IMR-90 (cell line): ENCODE data around the gene DCDC2. TPM values are rescaled to one million over a fixed set of nuclear protein-coding genes. Genes with fewer than 3 reads are reported as not detected.

Source experiments
- ATAC-seq: fragments of 200-7000 bp; cut with Tn5 transposase; 2 replicates; pipeline ENCODE4 v1.9.1; 2020; ENCODE audit warnings: low read depth, mild to moderate bottlenecking, moderate library complexity
- BruUV-seq: library from RNA; stranded (reverse); fragments of 400-500 nt; replicated peaks from 2 replicates; lab custom pipeline; 2021; lab: Mats Ljungman, UMichigan
- CTCF ChIA-PET: fragments of 300-600 bp; formaldehyde crosslinking; extraction: SDS; loops from one replicate; lab custom pipeline; 2021; ENCODE audit warnings: antibody characterized with exemption; lab: Yijun Ruan, JAX
- POLR2A ChIA-PET: fragments of 300-600 bp; sonication (Branson Sonifier 250); formaldehyde crosslinking; loops from one replicate; lab custom pipeline; 2022; ENCODE audit warnings: antibody characterized with exemption; ENCODE audit not compliant: unreplicated experiment; lab: Charles Lee
- DNase-seq: peaks from one replicate; pipeline ENCODE4 v3.0.0; 2013
- H2AFZ ChIP-seq: replicated peaks from 2 replicates; pipeline ENCODE3; 2013; ENCODE audit warnings: low read length, mild to moderate bottlenecking; ENCODE audit not compliant: poor library complexity
- H2AK5ac ChIP-seq: 2 replicates; pipeline ENCODE4 v1.6.1; 2013; ENCODE audit warnings: low read depth, low read length, inconsistent platforms
- H2AK9ac ChIP-seq: replicated peaks from 2 replicates; pipeline ENCODE3; 2013; ENCODE audit warnings: mild to moderate bottlenecking, low read depth, low read length, moderate library complexity; ENCODE audit not compliant: poor library complexity
- H2BK120ac ChIP-seq: 2 replicates; pipeline ENCODE4 v1.6.1; 2013; ENCODE audit warnings: low read depth, low read length, inconsistent platforms
- H2BK15ac ChIP-seq: 3 replicates; pipeline ENCODE4 v1.6.1; 2013; ENCODE audit warnings: low read depth, low read length, inconsistent platforms
- H2BK20ac ChIP-seq: 2 replicates; pipeline ENCODE4 v1.6.1; 2013; ENCODE audit warnings: low read depth, mild to moderate bottlenecking, inconsistent platforms, low read length, moderate library complexity
- H2BK5ac ChIP-seq: 2 replicates; pipeline ENCODE4 v1.6.1; 2013; ENCODE audit warnings: mild to moderate bottlenecking, low read depth, low read length, inconsistent platforms; ENCODE audit not compliant: poor library complexity, severe bottlenecking
- H3K14ac ChIP-seq: replicated peaks from 2 replicates; pipeline ENCODE4 v1.6.1; 2013; ENCODE audit warnings: low read depth, low read length, inconsistent platforms
- H3K18ac ChIP-seq: 2 replicates; pipeline ENCODE4 v1.6.1; 2013; ENCODE audit warnings: low read depth, low read length, control low read depth
- H3K23ac ChIP-seq: 2 replicates; pipeline ENCODE4 v1.6.1; 2013; ENCODE audit warnings: low read depth, low read length, inconsistent platforms
- H3K27ac ChIP-seq: 2 replicates; pipeline ENCODE4 v1.5.1; 2013; ENCODE audit warnings: mild to moderate bottlenecking, control low read depth, low read length; ENCODE audit not compliant: insufficient read depth
- H3K27me3 ChIP-seq: 2 replicates; pipeline ENCODE4 v1.6.1; 2013; ENCODE audit warnings: low read length; ENCODE audit not compliant: control insufficient read depth, insufficient read depth
- H3K36me3 ChIP-seq: 2 replicates; pipeline ENCODE4 v1.6.1; 2013; ENCODE audit warnings: low read length, mixed read lengths; ENCODE audit not compliant: control insufficient read depth, insufficient read depth
- H3K4ac ChIP-seq: 2 replicates; pipeline ENCODE4 v1.6.1; 2013; ENCODE audit warnings: low read depth, low read length, inconsistent platforms
- H3K4me1 ChIP-seq: 2 replicates; pipeline ENCODE4 v1.6.1; 2013; ENCODE audit warnings: low read length, mixed read lengths; ENCODE audit not compliant: control insufficient read depth, insufficient read depth
- H3K4me2 ChIP-seq: 2 replicates; pipeline ENCODE4 v1.6.1; 2013; ENCODE audit warnings: low read depth, mild to moderate bottlenecking, control low read depth, low read length, moderate library complexity
- H3K4me3 ChIP-seq: 2 replicates; pipeline ENCODE4 v1.5.1; 2013; ENCODE audit warnings: low read depth, mild to moderate bottlenecking, control low read depth, low read length, moderate library complexity; ENCODE audit not compliant: insufficient read depth
- H3K56ac ChIP-seq: 2 replicates; pipeline ENCODE4 v1.6.1; 2013; ENCODE audit warnings: low read length, inconsistent platforms; ENCODE audit not compliant: insufficient read depth; ENCODE audit errors: extremely low read depth
- H3K79me1 ChIP-seq, 2 experiments: 2 replicates each; pipeline ENCODE4 v1.6.1; 2013; ENCODE audit warnings: low read length in 2 of 2, inconsistent platforms in 1 of 2, low read depth in 1 of 2
- H3K9ac ChIP-seq: 2 replicates; pipeline ENCODE4 v1.6.1; 2013; ENCODE audit warnings: low read depth, low read length, control low read depth
- H3K9me1 ChIP-seq: 2 replicates; pipeline ENCODE4 v1.6.1; 2013; ENCODE audit warnings: low read length, inconsistent platforms; ENCODE audit not compliant: insufficient read depth
- H3K9me3 ChIP-seq: 2 replicates; pipeline ENCODE4 v1.6.1; 2013; ENCODE audit warnings: low read length; ENCODE audit not compliant: control insufficient read depth, insufficient read depth
- H4K20me1 ChIP-seq: 2 replicates; pipeline ENCODE4 v1.6.1; 2013; ENCODE audit warnings: low read length, inconsistent platforms; ENCODE audit not compliant: insufficient read depth
- H4K5ac ChIP-seq: 2 replicates; pipeline ENCODE4 v1.6.1; 2013; ENCODE audit warnings: mild to moderate bottlenecking, low read depth, low read length, control low read depth
- H4K8ac ChIP-seq, 2 experiments: 2 replicates each; pipeline ENCODE4 v1.6.1; 2013; ENCODE audit warnings: low read depth in 2 of 2, low read length in 2 of 2, control low read depth in 1 of 2, inconsistent platforms in 1 of 2
- H4K91ac ChIP-seq: 2 replicates; pipeline ENCODE4 v1.6.1; 2013; ENCODE audit warnings: low read depth, low read length, inconsistent platforms; ENCODE audit not compliant: insufficient read depth
- BHLHE40 ChIP-seq: fragments of 150-350 bp; IDR thresholded peaks from 2 replicates; pipeline ENCODE4 v1.6.1; 2016; ENCODE audit warnings: mild to moderate bottlenecking, low read depth, low read length
- CEBPB ChIP-seq: IDR thresholded peaks from 2 replicates; pipeline ENCODE4 v1.6.1; 2012; ENCODE audit warnings: low read depth, low read length, improper control_type of control experiment
- FOS ChIP-seq: fragments of 150-350 bp; IDR thresholded peaks from 2 replicates; pipeline ENCODE4 v1.6.1; 2016; ENCODE audit warnings: low read depth, low read length
- MAZ ChIP-seq: IDR thresholded peaks from 2 replicates; pipeline ENCODE4 v1.6.1; 2012; ENCODE audit warnings: low read depth, mild to moderate bottlenecking, low read length, improper control_type of control experiment, moderate library complexity, borderline replicate concordance
- POLR2A ChIP-seq: IDR thresholded peaks from 2 replicates; pipeline ENCODE4 v1.6.1; 2012; ENCODE audit warnings: mild to moderate bottlenecking, low read depth, low read length
- RAD21 ChIP-seq: IDR thresholded peaks from 2 replicates; pipeline ENCODE4 v1.6.1; 2012; ENCODE audit warnings: low read length, improper control_type of control experiment
- RCOR1 ChIP-seq: IDR thresholded peaks from 2 replicates; pipeline ENCODE4 v1.6.1; 2012; ENCODE audit warnings: mild to moderate bottlenecking, low read length, improper control_type of control experiment; ENCODE audit not compliant: insufficient replicate concordance
- WGBS, 2 experiments: methylation state at CpG; one replicate each; pipeline versions ENCODE4 v1.1.5 to v1.1.7; 2013; ENCODE audit warnings: missing lambda C conversion rate in 2 of 2; ENCODE audit not compliant: insufficient read length in 1 of 2; ENCODE audit errors: extremely low coverage in 2 of 2; 5-methylcytosine and 5-hydroxymethylcytosine counted together
- dilution Hi-C: fragments of 300-500 bp; cut with HindIII; formaldehyde crosslinking; loops from one replicate; pipeline ENCODE4 v1.14.3; 2018; ENCODE audit warnings: low sequenced_read_pairs; ENCODE audit not compliant: unreplicated experiment
- in situ Hi-C: fragments of 300-500 bp; cut with MboI; formaldehyde crosslinking; loops from 3 replicates; pipeline ENCODE4 v1.14.3; 2019; ENCODE audit warnings: low sequenced_read_pairs, inconsistent platforms, mixed read lengths
- intact Hi-C: fragments of 100-400 bp; cut with micrococcal nuclease; formaldehyde crosslinking; loops from 2 replicates; pipeline ENCODE4 v1.10.0; 2022
- polyA plus RNA-seq, 3 experiments: library from polyadenylated mRNA; depleted of rRNA; stranded (reverse); fragments of >200 nt; gene quantifications; 2 replicates each; pipeline ENCODE4 v1.2.3, GENCODE V29; 2012; ENCODE audit warnings: low replicate concordance in 1 of 3
- total RNA-seq: library from RNA; depleted of rRNA; stranded (reverse); fragments of >200 nt; gene quantifications from 2 replicates; pipeline ENCODE4 v1.2.3, GENCODE V29; 2012
- TF ChIP-seq, protein P1 (sequence below): conservative IDR thresholded peaks from 2 replicates; pipeline ENCODE4 v1.5.1; 2012; ENCODE audit warnings: mild to moderate bottlenecking, low read depth, low read length, improper control_type of control experiment
- TF ChIP-seq, protein P2 (sequence below): fragments of 150-350 bp; IDR thresholded peaks from 2 replicates; pipeline ENCODE4 v1.6.1; 2016; ENCODE audit warnings: low read depth, mild to moderate bottlenecking, low read length, moderate library complexity, borderline replicate concordance

DCDC2 gene
- total and polyA plus RNA-seq, 2 of the 4 experiments (the other 2 are of a cell fraction), result not detected

GRCh38 chr6:24223115-24223919 lies 134.5 kb downstream of the DCDC2 start:
- in situ Hi-C loops (no loop called here), intact Hi-C loops (no loop called here), dilution Hi-C loops (no loop called here)
- ATAC-seq (no peak), DNase-seq (no peak)
- Histone ChIP-seq H4K20me1 (no peaks in the 10 kb centered on the region), H2BK120ac (no peak overlapping the region), H4K8ac (no peak overlapping the region), H3K27ac (no peak overlapping the region), H2BK5ac (no peak overlapping the region), H3K4me1 (no peaks in the 10 kb centered on the region), H4K5ac (no peak overlapping the region), H3K4me2 (no peak overlapping the region), H2BK15ac (no peak overlapping the region), H3K4ac (no peak overlapping the region), H4K91ac (no peak overlapping the region), H2AFZ (no peak overlapping the region), H2BK20ac (no peak overlapping the region), H3K18ac (no peak overlapping the region), H3K9me1 (no peaks in the 10 kb centered on the region), H3K14ac (no peak overlapping the region), H3K36me3 (no peaks in the 10 kb centered on the region), H3K27me3 (no peaks in the 10 kb centered on the region), H3K4me3 (no peak overlapping the region), H3K9ac (no peak overlapping the region), H3K79me1 (no peaks in the 10 kb centered on the region), H3K56ac (no peak overlapping the region), H2AK9ac (no peak overlapping the region), H3K9me3 (no peaks in the 10 kb centered on the region), H2AK5ac (no peak overlapping the region), H3K23ac (no peak overlapping the region)
- CTCF ChIA-PET, result interaction anchor here (1.1 kb wide), 1 partner anchor 10 kb away, joined by 5 read pairs; no protein-coding TSS in a partner anchor
- WGBS, 2 experiments, result no CpG with 5 or more reads among the region's 7 CpGs
- BruUV-seq, result no TSS peak
- TF ChIP-seq, protein P1, sequence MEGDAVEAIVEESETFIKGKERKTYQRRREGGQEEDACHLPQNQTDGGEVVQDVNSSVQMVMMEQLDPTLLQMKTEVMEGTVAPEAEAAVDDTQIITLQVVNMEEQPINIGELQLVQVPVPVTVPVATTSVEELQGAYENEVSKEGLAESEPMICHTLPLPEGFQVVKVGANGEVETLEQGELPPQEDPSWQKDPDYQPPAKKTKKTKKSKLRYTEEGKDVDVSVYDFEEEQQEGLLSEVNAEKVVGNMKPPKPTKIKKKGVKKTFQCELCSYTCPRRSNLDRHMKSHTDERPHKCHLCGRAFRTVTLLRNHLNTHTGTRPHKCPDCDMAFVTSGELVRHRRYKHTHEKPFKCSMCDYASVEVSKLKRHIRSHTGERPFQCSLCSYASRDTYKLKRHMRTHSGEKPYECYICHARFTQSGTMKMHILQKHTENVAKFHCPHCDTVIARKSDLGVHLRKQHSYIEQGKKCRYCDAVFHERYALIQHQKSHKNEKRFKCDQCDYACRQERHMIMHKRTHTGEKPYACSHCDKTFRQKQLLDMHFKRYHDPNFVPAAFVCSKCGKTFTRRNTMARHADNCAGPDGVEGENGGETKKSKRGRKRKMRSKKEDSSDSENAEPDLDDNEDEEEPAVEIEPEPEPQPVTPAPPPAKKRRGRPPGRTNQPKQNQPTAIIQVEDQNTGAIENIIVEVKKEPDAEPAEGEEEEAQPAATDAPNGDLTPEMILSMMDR, result no peak
- TF ChIP-seq MAZ (no peak), POLR2A (no peak), RAD21 (no peak), FOS (no peak), BHLHE40 (no peak), CEBPB (no peak), RCOR1 (no peak)
- TF ChIP-seq, protein P2, sequence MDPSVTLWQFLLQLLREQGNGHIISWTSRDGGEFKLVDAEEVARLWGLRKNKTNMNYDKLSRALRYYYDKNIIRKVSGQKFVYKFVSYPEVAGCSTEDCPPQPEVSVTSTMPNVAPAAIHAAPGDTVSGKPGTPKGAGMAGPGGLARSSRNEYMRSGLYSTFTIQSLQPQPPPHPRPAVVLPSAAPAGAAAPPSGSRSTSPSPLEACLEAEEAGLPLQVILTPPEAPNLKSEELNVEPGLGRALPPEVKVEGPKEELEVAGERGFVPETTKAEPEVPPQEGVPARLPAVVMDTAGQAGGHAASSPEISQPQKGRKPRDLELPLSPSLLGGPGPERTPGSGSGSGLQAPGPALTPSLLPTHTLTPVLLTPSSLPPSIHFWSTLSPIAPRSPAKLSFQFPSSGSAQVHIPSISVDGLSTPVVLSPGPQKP, result no peak
- POLR2A ChIA-PET, result interaction anchor here (0.6 kb wide), 1 partner anchor 17 kb away, joined by 4 read pairs; no protein-coding TSS in a partner anchor
